ENCODE results near the gene DPF1.
"Not testable (repeated sequence)": the region's sequence is repeated elsewhere in the genome, so short reads cannot be mapped to it uniquely, and the experiment has no call there.

Gene DPF1

GRCh38 chr19:38262585-38263268 is 38.7 kb upstream of the DPF1 start:
- Histone ChIP-seq H3K36me3 (ENCODE audit: control insufficient read depth, insufficient read depth, low read length) (no peaks in the 10 kb centered on the region), H4K5ac (ENCODE audit: low read length) (no peak overlapping the region), H3K4ac (ENCODE audit: low read depth, low read length) (no peak overlapping the region), H4K8ac (ENCODE audit: low read depth, low read length) (no peak overlapping the region), H3K23ac (ENCODE audit: low read length) (no peak overlapping the region), H3K79me2 (ENCODE audit: control insufficient read depth, insufficient read depth, low read length) (peaks cover 29% of the 10 kb centered on the region), H3K27ac (ENCODE audit: low read depth, low read length) (peak overlapping the region; percentile 53), H2BK5ac (ENCODE audit: low read length) (no peak overlapping the region), H3K4me3 (ENCODE audit: low read length) (no peak overlapping the region), H3K4me1 (ENCODE audit: control insufficient read depth, low read depth, low read length) (peaks cover 15% of the 10 kb centered on the region), H3K9ac (ENCODE audit: low read length) (no peak overlapping the region), H2AK5ac (ENCODE audit: low read length) (no peak overlapping the region), H3K4me2 (ENCODE audit: low read length) (no peak overlapping the region), H2BK120ac (ENCODE audit: low read depth, low read length) (no peak overlapping the region), H2BK15ac (replicated peaks; ENCODE audit: low read depth) (no peak overlapping the region), H3K18ac (ENCODE audit: low read length) (no peak overlapping the region), H3K79me1 (ENCODE audit: low read length) (peaks cover 9% of the 10 kb centered on the region), H3K27me3 (ENCODE audit: insufficient read depth, low read length, poor library complexity) (no peaks in the 10 kb centered on the region), H3K56ac (ENCODE audit: low read length) (no peak overlapping the region)
- DNase-seq = peak; percentile 42
- WGBS (ENCODE audit: extremely low coverage, insufficient coverage, low lambda C conversion rate) = no CpG with 5 or more reads among the region's 7 CpGs

- peak; percentile 85 for DNase-seq
- H3K4me2 ChIP-seq (ENCODE audit: low read length) = not testable (repeated sequence)
These were observed 37.9 kb upstream of the DPF1 start for GRCh38 chr19:38261942-38262341.

GRCh38 chr19:38255383-38256014 is 31.5 kb upstream of the DPF1 start:
- Histone ChIP-seq H3K4ac (ENCODE audit: low read depth, low read length) (no peak overlapping the region), H3K79me1 (ENCODE audit: low read length) (no peaks in the 10 kb centered on the region), H4K8ac (ENCODE audit: low read depth, low read length) (no peak overlapping the region), H3K4me1 (ENCODE audit: control insufficient read depth, low read depth, low read length) (peaks cover 6% of the 10 kb centered on the region), H4K5ac (ENCODE audit: low read length) (no peak overlapping the region), H3K27ac (ENCODE audit: low read depth, low read length) (no peak overlapping the region), H3K18ac (ENCODE audit: low read length) (no peak overlapping the region), H3K4me3 (ENCODE audit: low read length) (no peak overlapping the region), H3K27me3 (ENCODE audit: insufficient read depth, low read length, poor library complexity) (no peaks in the 10 kb centered on the region), H2AK5ac (ENCODE audit: low read length) (no peak overlapping the region), H3K36me3 (ENCODE audit: control insufficient read depth, insufficient read depth, low read length) (no peaks in the 10 kb centered on the region), H3K4me2 (ENCODE audit: low read length) (peak overlapping the region; percentile 81), H2BK15ac (replicated peaks; ENCODE audit: low read depth) (no peak overlapping the region), H3K9ac (ENCODE audit: low read length) (peak overlapping the region; percentile 74), H3K23ac (ENCODE audit: low read length) (no peak overlapping the region), H2BK5ac (ENCODE audit: low read length) (no peak overlapping the region), H3K56ac (ENCODE audit: low read length) (peak overlapping the region; percentile 89), H3K79me2 (ENCODE audit: control insufficient read depth, insufficient read depth, low read length) (no peaks in the 10 kb centered on the region), H2BK120ac (ENCODE audit: low read depth, low read length) (no peak overlapping the region)
- peak; percentile 28 for DNase-seq
- no CpG with 5 or more reads among the region's 17 CpGs for WGBS (ENCODE audit: extremely low coverage, insufficient coverage, low lambda C conversion rate)

More at GRCh38 chr19:38261942-38262341, 37.9 kb upstream of the DPF1 start:
- H4K5ac ChIP-seq (ENCODE audit: low read length); H2BK5ac ChIP-seq (ENCODE audit: low read length); H3K27ac ChIP-seq (ENCODE audit: low read depth, low read length); H3K4me3 ChIP-seq (ENCODE audit: low read length); H4K8ac ChIP-seq (ENCODE audit: low read depth, low read length); H3K36me3 ChIP-seq (ENCODE audit: control insufficient read depth, insufficient read depth, low read length); H3K9ac ChIP-seq (ENCODE audit: low read length); H3K79me1 ChIP-seq (ENCODE audit: low read length); H2AK5ac ChIP-seq (ENCODE audit: low read length); H3K56ac ChIP-seq (ENCODE audit: low read length); H2BK120ac ChIP-seq (ENCODE audit: low read depth, low read length); H3K4ac ChIP-seq (ENCODE audit: low read depth, low read length); H2BK15ac ChIP-seq (replicated peaks; ENCODE audit: low read depth); H3K23ac ChIP-seq (ENCODE audit: low read length); H3K18ac ChIP-seq (ENCODE audit: low read length); H3K4me1 ChIP-seq (ENCODE audit: control insufficient read depth, low read depth, low read length); H3K27me3 ChIP-seq (ENCODE audit: insufficient read depth, low read length, poor library complexity): not testable (repeated sequence)
- WGBS (ENCODE audit: extremely low coverage, insufficient coverage, low lambda C conversion rate) = no CpG with 5 or more reads among the region's 12 CpGs
- H3K79me2 ChIP-seq (ENCODE audit: control insufficient read depth, insufficient read depth, low read length) = peaks cover 21% of the 10 kb centered on the region

- Histone ChIP-seq H3K4me3 (ENCODE audit: low read length) (no peak overlapping the region), H2BK120ac (ENCODE audit: low read depth, low read length) (no peak overlapping the region), H2BK15ac (replicated peaks; ENCODE audit: low read depth) (no peak overlapping the region), H3K79me1 (ENCODE audit: low read length) (no peaks in the 10 kb centered on the region), H3K56ac (ENCODE audit: low read length) (peak overlapping the region; percentile 2), H3K79me2 (ENCODE audit: control insufficient read depth, insufficient read depth, low read length) (no peaks in the 10 kb centered on the region), H3K4ac (ENCODE audit: low read depth, low read length) (no peak overlapping the region), H4K5ac (ENCODE audit: low read length) (no peak overlapping the region), H3K18ac (ENCODE audit: low read length) (no peak overlapping the region), H2BK5ac (ENCODE audit: low read length) (no peak overlapping the region), H3K23ac (ENCODE audit: low read length) (no peak overlapping the region), H3K36me3 (ENCODE audit: control insufficient read depth, insufficient read depth, low read length) (no peaks in the 10 kb centered on the region), H3K4me2 (ENCODE audit: low read length) (no peak overlapping the region), H2AK5ac (ENCODE audit: low read length) (no peak overlapping the region), H4K8ac (ENCODE audit: low read depth, low read length) (no peak overlapping the region), H3K9ac (ENCODE audit: low read length) (no peak overlapping the region), H3K27me3 (ENCODE audit: insufficient read depth, low read length, poor library complexity) (no peaks in the 10 kb centered on the region), H3K4me1 (ENCODE audit: control insufficient read depth, low read depth, low read length) (peaks cover 6% of the 10 kb centered on the region), H3K27ac (ENCODE audit: low read depth, low read length) (no peak overlapping the region)
- no CpG with 5 or more reads among the region's 5 CpGs for WGBS (ENCODE audit: extremely low coverage, insufficient coverage, low lambda C conversion rate)
- no peak for DNase-seq
These were observed 29.8 kb upstream of the DPF1 start for GRCh38 chr19:38253788-38254187.

- no peak for DNase-seq
- Histone ChIP-seq H3K79me1 (ENCODE audit: low read length) (no peaks in the 10 kb centered on the region), H2BK120ac (ENCODE audit: low read depth, low read length) (peak overlapping the region; percentile 10), H3K4me1 (ENCODE audit: control insufficient read depth, low read depth, low read length) (peaks cover 6% of the 10 kb centered on the region), H3K4ac (ENCODE audit: low read depth, low read length) (peak overlapping the region; percentile 2), H4K5ac (ENCODE audit: low read length) (no peak overlapping the region), H2BK5ac (ENCODE audit: low read length) (no peak overlapping the region), H4K8ac (ENCODE audit: low read depth, low read length) (no peak overlapping the region), H2AK5ac (ENCODE audit: low read length) (no peak overlapping the region), H3K27ac (ENCODE audit: low read depth, low read length) (peak overlapping the region; percentile 22), H3K27me3 (ENCODE audit: insufficient read depth, low read length, poor library complexity) (no peaks in the 10 kb centered on the region), H3K18ac (ENCODE audit: low read length) (peak overlapping the region; percentile 31), H3K4me2 (ENCODE audit: low read length) (no peak overlapping the region), H3K23ac (ENCODE audit: low read length) (no peak overlapping the region), H3K9ac (ENCODE audit: low read length) (peak overlapping the region; percentile 7), H3K36me3 (ENCODE audit: control insufficient read depth, insufficient read depth, low read length) (no peaks in the 10 kb centered on the region), H3K79me2 (ENCODE audit: control insufficient read depth, insufficient read depth, low read length) (no peaks in the 10 kb centered on the region), H3K4me3 (ENCODE audit: low read length) (no peak overlapping the region), H2BK15ac (replicated peaks; ENCODE audit: low read depth) (no peak overlapping the region), H3K56ac (ENCODE audit: low read length) (peak overlapping the region; percentile 68)
- WGBS (ENCODE audit: extremely low coverage, insufficient coverage, low lambda C conversion rate) = no CpG with 5 or more reads among the region's 21 CpGs
These were observed 29.1 kb upstream of the DPF1 start for GRCh38 chr19:38252941-38253691.

All from mesendoderm (in vitro differentiated cells).